Esophagus squamous epithelium (tissue), 4 donors: ENCODE data around the gene GALNT17.

ENCODE experiments used
- POLR2A ChIP-seq, 4 donors: fragments of 450-650 bp; IDR thresholded peaks; one replicate each; pipeline ENCODE4 v1.6.1; 2017; ENCODE audit warnings: antibody characterized with exemption in 4 of 4, mild to moderate bottlenecking in 4 of 4, moderate library complexity in 3 of 4
- TF ChIP-seq, protein P1 (sequence below), 6 experiments: fragments of 450-650 bp in 4 of 6; fragments of 200-600 bp in 2 of 6; sonication (generic) in 2 of 6; IDR thresholded peaks; one replicate each; pipeline ENCODE4 v1.5.1; 2016 to 2019; ENCODE audit warnings: antibody characterized with exemption in 6 of 6, mild to moderate bottlenecking in 4 of 6, moderate library complexity in 4 of 6

DNA sequence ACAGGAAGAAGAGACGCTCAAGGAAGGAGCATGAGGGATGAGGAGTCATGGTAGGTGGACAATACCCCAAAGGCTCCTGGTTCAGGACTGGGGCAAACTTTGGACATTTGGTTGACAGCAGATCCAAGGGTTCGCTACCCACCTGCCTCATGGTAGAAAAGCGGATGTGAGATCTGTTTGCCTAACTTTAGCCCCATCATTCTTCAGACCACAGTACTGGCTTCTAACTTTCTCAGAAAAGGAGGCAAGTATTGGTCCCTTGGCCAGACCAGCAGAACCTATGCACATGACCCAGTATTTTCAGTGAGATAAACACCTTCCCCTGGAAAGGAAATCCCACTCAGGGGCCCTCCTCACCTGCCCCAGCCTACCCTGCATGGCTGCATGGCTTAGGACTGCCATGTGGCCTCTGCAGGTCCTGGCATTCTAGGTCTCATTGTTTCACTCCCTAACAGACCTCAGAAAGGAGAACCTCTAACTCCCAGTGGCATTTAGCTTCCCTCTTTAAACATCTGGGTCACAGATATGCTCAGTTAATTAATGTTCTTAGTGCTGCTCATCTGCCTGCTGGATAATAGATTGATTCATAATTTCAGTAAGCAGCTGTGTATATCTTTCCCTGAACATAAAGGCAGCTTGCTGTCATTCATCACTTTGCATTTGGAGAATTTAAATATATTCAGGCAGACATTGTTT, 574.1 kb downstream of the GALNT17 start:
- TF ChIP-seq, protein P1, sequence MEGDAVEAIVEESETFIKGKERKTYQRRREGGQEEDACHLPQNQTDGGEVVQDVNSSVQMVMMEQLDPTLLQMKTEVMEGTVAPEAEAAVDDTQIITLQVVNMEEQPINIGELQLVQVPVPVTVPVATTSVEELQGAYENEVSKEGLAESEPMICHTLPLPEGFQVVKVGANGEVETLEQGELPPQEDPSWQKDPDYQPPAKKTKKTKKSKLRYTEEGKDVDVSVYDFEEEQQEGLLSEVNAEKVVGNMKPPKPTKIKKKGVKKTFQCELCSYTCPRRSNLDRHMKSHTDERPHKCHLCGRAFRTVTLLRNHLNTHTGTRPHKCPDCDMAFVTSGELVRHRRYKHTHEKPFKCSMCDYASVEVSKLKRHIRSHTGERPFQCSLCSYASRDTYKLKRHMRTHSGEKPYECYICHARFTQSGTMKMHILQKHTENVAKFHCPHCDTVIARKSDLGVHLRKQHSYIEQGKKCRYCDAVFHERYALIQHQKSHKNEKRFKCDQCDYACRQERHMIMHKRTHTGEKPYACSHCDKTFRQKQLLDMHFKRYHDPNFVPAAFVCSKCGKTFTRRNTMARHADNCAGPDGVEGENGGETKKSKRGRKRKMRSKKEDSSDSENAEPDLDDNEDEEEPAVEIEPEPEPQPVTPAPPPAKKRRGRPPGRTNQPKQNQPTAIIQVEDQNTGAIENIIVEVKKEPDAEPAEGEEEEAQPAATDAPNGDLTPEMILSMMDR (IDR thresholded peaks at IDR 0.05), result no peak
- TF ChIP-seq POLR2A (IDR thresholded peaks at IDR 0.05), result no peak
